ENCODE measurements around the gene AP1B1. TPM values are rescaled to one million over a fixed set of nuclear protein-coding genes. Genes with fewer than 3 reads are reported as not detected.

Gene AP1B1
- total RNA-seq, 1 donor, result 37.3 TPM

GRCh38 chr22:29344137-29344536 is 44.2 kb downstream of the AP1B1 start:
- DNase-seq (ENCODE audit: insufficient read length, low spot score, missing footprints), result peak; percentile 95
- Histone ChIP-seq H3K36me3 (ENCODE audit: insufficient read depth, low read length) (peaks cover 51% of the 10 kb centered on the region), H3K79me2 (ENCODE audit: insufficient read depth, low read length) (no peaks in the 10 kb centered on the region), H3K4me1 (ENCODE audit: insufficient read depth, low read length) (peaks cover 3% of the 10 kb centered on the region), H3K9me3 (ENCODE audit: low read depth, low read length) (no peaks in the 10 kb centered on the region), H2AFZ (ENCODE audit: low read length) (no peak overlapping the region), H4K20me1 (ENCODE audit: insufficient read depth, low read length) (peaks cover 10% of the 10 kb centered on the region), H3K27ac (ENCODE audit: low read depth, low read length) (peak overlapping the region; percentile 21), H3K4me3 (ENCODE audit: insufficient read depth, low read length) (no peak overlapping the region), H3K4me2 (ENCODE audit: insufficient read depth, low read length) (no peak overlapping the region), H3K27me3 (ENCODE audit: insufficient read depth, low read length) (no peaks in the 10 kb centered on the region)
- no peak for TF ChIP-seq CTCF (IDR thresholded peaks at IDR 0.05; ENCODE audit: extremely low read depth, low read depth, low read length)

GRCh38 chr22:29343313-29343805 is 45.0 kb downstream of the AP1B1 start:
- no peak overlapping the region for H3K4me2 ChIP-seq (ENCODE audit: insufficient read depth, low read length)
- H3K36me3 ChIP-seq (ENCODE audit: insufficient read depth, low read length), result peaks cover 53% of the 10 kb centered on the region
- DNase-seq (ENCODE audit: insufficient read length, low spot score, missing footprints), result peak; percentile 81
- no peaks in the 10 kb centered on the region for H3K79me2 ChIP-seq (ENCODE audit: insufficient read depth, low read length)
- H3K27me3 ChIP-seq (ENCODE audit: insufficient read depth, low read length), result no peaks in the 10 kb centered on the region
- no peak for TF ChIP-seq CTCF (IDR thresholded peaks at IDR 0.05; ENCODE audit: extremely low read depth, low read depth, low read length)
- no peaks in the 10 kb centered on the region for H3K9me3 ChIP-seq (ENCODE audit: low read depth, low read length)
- H3K27ac ChIP-seq (ENCODE audit: low read depth, low read length), result peak overlapping the region; percentile 21
- H3K4me1 ChIP-seq (ENCODE audit: insufficient read depth, low read length), result peaks cover 3% of the 10 kb centered on the region
- H2AFZ ChIP-seq (ENCODE audit: low read length), result no peak overlapping the region
- no peak overlapping the region for H3K4me3 ChIP-seq (ENCODE audit: insufficient read depth, low read length)
- peaks cover 10% of the 10 kb centered on the region for H4K20me1 ChIP-seq (ENCODE audit: insufficient read depth, low read length)

GRCh38 chr22:29342577-29343312 is 45.6 kb downstream of the AP1B1 start:
- Histone ChIP-seq H3K4me2 (ENCODE audit: insufficient read depth, low read length) (no peak overlapping the region), H3K79me2 (ENCODE audit: insufficient read depth, low read length) (no peaks in the 10 kb centered on the region), H3K4me3 (ENCODE audit: insufficient read depth, low read length) (no peak overlapping the region), H2AFZ (ENCODE audit: low read length) (no peak overlapping the region), H4K20me1 (ENCODE audit: insufficient read depth, low read length) (peaks cover 10% of the 10 kb centered on the region), H3K9me3 (ENCODE audit: low read depth, low read length) (no peaks in the 10 kb centered on the region), H3K4me1 (ENCODE audit: insufficient read depth, low read length) (peaks cover 3% of the 10 kb centered on the region), H3K27ac (ENCODE audit: low read depth, low read length) (no peak overlapping the region), H3K36me3 (ENCODE audit: insufficient read depth, low read length) (peaks cover 52% of the 10 kb centered on the region), H3K27me3 (ENCODE audit: insufficient read depth, low read length) (no peaks in the 10 kb centered on the region)
- peak; percentile 70 for DNase-seq (ENCODE audit: insufficient read length, low spot score, missing footprints)
- no peak for TF ChIP-seq CTCF (IDR thresholded peaks at IDR 0.05; ENCODE audit: extremely low read depth, low read depth, low read length)

GRCh38 chr22:29342177-29342576 is 46.2 kb downstream of the AP1B1 start:
- H3K27me3 ChIP-seq (ENCODE audit: insufficient read depth, low read length), result no peaks in the 10 kb centered on the region
- H3K36me3 ChIP-seq (ENCODE audit: insufficient read depth, low read length), result peaks cover 50% of the 10 kb centered on the region
- H3K27ac ChIP-seq (ENCODE audit: low read depth, low read length), result no peak overlapping the region
- H3K4me2 ChIP-seq (ENCODE audit: insufficient read depth, low read length), result no peak overlapping the region
- H4K20me1 ChIP-seq (ENCODE audit: insufficient read depth, low read length), result peaks cover 10% of the 10 kb centered on the region
- H2AFZ ChIP-seq (ENCODE audit: low read length), result no peak overlapping the region
- no peak for TF ChIP-seq CTCF (IDR thresholded peaks at IDR 0.05; ENCODE audit: extremely low read depth, low read depth, low read length)
- H3K4me1 ChIP-seq (ENCODE audit: insufficient read depth, low read length), result peaks cover 3% of the 10 kb centered on the region
- no peaks in the 10 kb centered on the region for H3K9me3 ChIP-seq (ENCODE audit: low read depth, low read length)
- no peak overlapping the region for H3K4me3 ChIP-seq (ENCODE audit: insufficient read depth, low read length)
- no peak for DNase-seq (ENCODE audit: insufficient read length, low spot score, missing footprints)
- H3K79me2 ChIP-seq (ENCODE audit: insufficient read depth, low read length), result no peaks in the 10 kb centered on the region

Data from osteoblast (primary cell).